ENCODE results near the gene MED4. TPM values are rescaled to one million over a fixed set of nuclear protein-coding genes. Genes with fewer than 3 reads are reported as not detected.

MED4 gene
- total and polyA plus RNA-seq, 2 donors (not counting 1 experiment from before 2014, with no cell fraction given), result 15.4 to 50.1 TPM

- TF ChIP-seq EZH2 (IDR thresholded peaks at IDR 0.05; ENCODE audit: borderline replicate concordance, insufficient read depth, low read depth, low read length, poor library complexity, severe bottlenecking), result no peak
- TF ChIP-seq, protein P1, sequence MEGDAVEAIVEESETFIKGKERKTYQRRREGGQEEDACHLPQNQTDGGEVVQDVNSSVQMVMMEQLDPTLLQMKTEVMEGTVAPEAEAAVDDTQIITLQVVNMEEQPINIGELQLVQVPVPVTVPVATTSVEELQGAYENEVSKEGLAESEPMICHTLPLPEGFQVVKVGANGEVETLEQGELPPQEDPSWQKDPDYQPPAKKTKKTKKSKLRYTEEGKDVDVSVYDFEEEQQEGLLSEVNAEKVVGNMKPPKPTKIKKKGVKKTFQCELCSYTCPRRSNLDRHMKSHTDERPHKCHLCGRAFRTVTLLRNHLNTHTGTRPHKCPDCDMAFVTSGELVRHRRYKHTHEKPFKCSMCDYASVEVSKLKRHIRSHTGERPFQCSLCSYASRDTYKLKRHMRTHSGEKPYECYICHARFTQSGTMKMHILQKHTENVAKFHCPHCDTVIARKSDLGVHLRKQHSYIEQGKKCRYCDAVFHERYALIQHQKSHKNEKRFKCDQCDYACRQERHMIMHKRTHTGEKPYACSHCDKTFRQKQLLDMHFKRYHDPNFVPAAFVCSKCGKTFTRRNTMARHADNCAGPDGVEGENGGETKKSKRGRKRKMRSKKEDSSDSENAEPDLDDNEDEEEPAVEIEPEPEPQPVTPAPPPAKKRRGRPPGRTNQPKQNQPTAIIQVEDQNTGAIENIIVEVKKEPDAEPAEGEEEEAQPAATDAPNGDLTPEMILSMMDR (IDR thresholded peaks at IDR 0.05), result no peak
- ChIA-PET POLR2A (no interaction called here), CTCF (interaction anchor here (1.6 kb wide), 1 partner anchor 9 kb away, joined by 4 read pairs; the partner anchor contains the start of gene NUDT15)
- Histone ChIP-seq H3K4me2 (replicated peaks; ENCODE audit: low read depth, low read length, poor library complexity, severe bottlenecking) (no peak overlapping the region), H3K9me3 (ENCODE audit: control extremely low read depth in 1 of 3, control insufficient read depth in 2 of 3, insufficient read depth in 1 of 3, low read length in 2 of 3) (peaks cover 3 to 10% (median 5%) of the 10 kb centered on the region in 3 donors), H3K4me1 (ENCODE audit: control insufficient read depth in 2 of 2, insufficient read depth in 2 of 2, low read length in 2 of 2) (no peaks in the 10 kb centered on the region), H2AFZ (ENCODE audit: insufficient read depth, low read depth, low read length, poor library complexity, severe bottlenecking) (no peak overlapping the region), H3K79me2 (ENCODE audit: control insufficient read depth, insufficient read depth, low read length) (peaks cover 19% of the 10 kb centered on the region), H3K27ac (ENCODE audit: low read length in 2 of 2) (no peak overlapping the region), H4K20me1 (ENCODE audit: control insufficient read depth, insufficient read depth, low read length, poor library complexity, severe bottlenecking) (no peaks in the 10 kb centered on the region), H3K4me3 (ENCODE audit: control extremely low read depth in 1 of 5, extremely low read depth in 1 of 5, insufficient read depth in 1 of 5, low read depth in 2 of 5, low read length in 4 of 5) (no peak overlapping the region), H3K36me3 (replicated peaks in 1 of 2; ENCODE audit: control extremely low read depth in 1 of 2, control insufficient read depth in 1 of 2, extremely low read depth in 1 of 2, insufficient read depth in 2 of 2, low read length in 1 of 2) (peaks cover 0 to 7% of the 10 kb centered on the region in 2 experiments), H3K9ac (ENCODE audit: low read length) (no peak overlapping the region), H3K27me3 (replicated peaks in 1 of 4; ENCODE audit: control extremely low read depth in 1 of 4, control insufficient read depth in 3 of 4, insufficient read depth in 4 of 4, low read length in 3 of 4) (no peaks in the 10 kb centered on the region)
- H3K27ac Mint-ChIP-seq, result no peak overlapping the region
- no peaks in the 10 kb centered on the region for H3K4me1 Mint-ChIP-seq
- no peak for DNase-seq
- H3K4me3 Mint-ChIP-seq, result no peak overlapping the region
- H3K27me3 Mint-ChIP-seq, result no peaks in the 10 kb centered on the region
- H3K9me3 Mint-ChIP-seq (ENCODE audit: insufficient read depth), result peaks cover 6% of the 10 kb centered on the region
- intact Hi-C loops (cut with micrococcal nuclease), result no loop called here
- no peak for ATAC-seq (ENCODE audit: low read depth)
Measured at GRCh38 chr13:48028066-48028465, 66.8 kb downstream of the MED4 start.

Small RNA genes lying within 50 kb of the gene (small RNA-seq; reads per million reads assigned to genes)
- not detected for gene POLR2KP2 (ENCODE audit: insufficient read length, low read depth, low replicate concordance)

Other genes with a start within 250 kb of the MED4 start
- gene SUCLA2, start 93.8 kb downstream of the MED4 start, total RNA-seq, result 33.7 and 33.9 TPM in 2 replicates
- 15.9 and 16.8 TPM in 2 replicates for gene SUCLA2, start 93.8 kb downstream of the MED4 start, polyA plus RNA-seq
- 4.2 TPM in 2 replicates for gene NUDT15, start 57.4 kb downstream of the MED4 start, total RNA-seq
- gene NUDT15, start 57.4 kb downstream of the MED4 start, polyA plus RNA-seq, result 6.0 and 18.0 TPM in 2 replicates
- 165 and 177 TPM in 2 replicates for gene ITM2B, start 138.1 kb upstream of the MED4 start, total RNA-seq
- 122 and 132 TPM in 2 replicates for gene ITM2B, start 138.1 kb upstream of the MED4 start, polyA plus RNA-seq
- 70.4 and 74.8 TPM in 2 replicates for gene RB1, start 208.6 kb upstream of the MED4 start, total RNA-seq
- gene RB1, start 208.6 kb upstream of the MED4 start, polyA plus RNA-seq, result 24.0 and 27.0 TPM in 2 replicates